HepG2 (cell line): ENCODE results near the gene ZNF507. TPM values are rescaled to one million over a fixed set of nuclear protein-coding genes. Genes with fewer than 3 reads are reported as not detected.

Experiments
- PRMT3 ChIP-seq: sonication (generic); formaldehyde crosslinking; IDR thresholded peaks from 2 replicates; pipeline ENCODE4 v1.8.1; 2022; ENCODE audit warnings: low read depth, mild to moderate bottlenecking, moderate library complexity, missing genetic modification reagents, borderline replicate concordance
- ZBTB40 ChIP-seq, 2 experiments: fragments of 450-650 bp in 1 of 2; sonication (generic) in 1 of 2; formaldehyde crosslinking in 1 of 2; IDR thresholded peaks; 2 replicates each; pipeline versions ENCODE4 v1.6.1 to v1.8.0; 2016 to 2022; ENCODE audit warnings: antibody characterized with exemption in 1 of 2, mild to moderate bottlenecking in 1 of 2, missing genetic modification reagents in 1 of 2
- ZNF766 ChIP-seq: sonication (generic); formaldehyde crosslinking; IDR thresholded peaks from 2 replicates; pipeline ENCODE4 v1.5.0; 2020; ENCODE audit warnings: missing genetic modification reagents, borderline replicate concordance
- polyA plus RNA-seq, 8 experiments: library from polyadenylated mRNA; depleted of rRNA in 3 of 8; stranded (reverse) in 7 of 8; unstranded in 1 of 8; fragments of >200 nt; fragmentation: Illumina TruSeq in 4 of 8; extraction: Trizol in 4 of 8; gene quantifications; 2 replicates each; pipeline versions ENCODE4 v1.2.1 to v1.2.3, GENCODE V29; 2011 to 2016; ENCODE audit warnings: low read depth in 4 of 8, missing spikeins in 1 of 8, mixed read lengths in 1 of 8; ENCODE audit not compliant: insufficient read depth in 1 of 8
- total RNA-seq, 5 experiments: library from RNA; depleted of rRNA; stranded (reverse); fragments of >200 nt; fragmentation: Illumina TruSeq; extraction: Trizol; gene quantifications; 2 replicates each; pipeline ENCODE4 v1.2.3, GENCODE V29; 2016; ENCODE audit warnings: low read depth in 1 of 5
- TF ChIP-seq, protein P1 (sequence below): sonication (generic); formaldehyde crosslinking; IDR thresholded peaks from 2 replicates; pipeline ENCODE4 v1.4.0; 2020; ENCODE audit warnings: missing genetic modification reagents, mild to moderate bottlenecking, borderline replicate concordance
- TF ChIP-seq, protein P2 (sequence below): sonication (generic); formaldehyde crosslinking; IDR thresholded peaks from 2 replicates; pipeline ENCODE4 v1.5.0; 2020; ENCODE audit warnings: mild to moderate bottlenecking, missing genetic modification reagents, borderline replicate concordance

The ZNF507 gene
- total and polyA plus RNA-seq, 2 of the 13 experiments (the other 11 are each of a cell fraction or from before 2014, with no cell fraction given), result 7.3 to 10.9 TPM

DNA sequence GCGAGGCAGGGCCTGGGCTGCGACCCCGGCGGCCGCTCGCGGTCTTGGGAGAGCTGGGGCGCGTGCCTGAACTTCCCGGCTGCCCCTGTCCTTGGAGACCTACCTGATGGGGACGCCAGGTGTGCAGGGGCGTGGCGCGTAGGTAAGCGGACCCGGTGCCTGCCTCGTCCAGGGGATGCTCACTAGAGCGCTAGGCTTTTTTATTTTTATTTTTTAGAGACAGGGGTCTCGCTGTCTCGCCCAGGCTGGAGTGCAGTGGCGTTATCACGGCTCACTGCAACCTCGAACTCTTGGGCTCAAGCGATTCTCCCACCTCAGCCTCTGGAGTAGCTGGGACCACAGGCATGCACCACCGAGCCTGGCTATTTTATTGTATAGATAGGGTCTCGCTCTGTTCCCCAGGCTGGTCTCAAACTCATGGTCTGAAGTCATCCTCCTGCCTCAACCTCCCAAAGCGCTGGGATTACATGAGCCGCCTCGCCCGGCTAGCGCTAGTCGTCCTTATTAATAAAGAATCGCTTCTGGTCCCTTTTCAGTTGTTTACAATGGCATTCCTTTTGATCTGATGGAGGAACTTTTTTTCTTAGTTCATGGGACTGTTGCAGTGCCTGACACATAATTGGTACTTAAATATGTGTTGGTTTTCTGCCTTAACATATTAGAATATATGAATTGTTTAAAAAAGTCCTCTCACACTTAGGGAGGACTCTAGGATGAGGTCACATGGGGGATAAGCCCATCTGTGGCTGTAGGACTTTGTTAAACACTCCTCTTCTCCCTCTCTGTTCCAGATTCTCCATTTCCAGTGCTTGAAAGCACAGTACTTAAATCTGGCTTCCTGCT is 61.0 kb downstream of the ZNF507 start (continued):
- TF ChIP-seq ZBTB40 (IDR thresholded peaks at IDR 0.05), result no peak
- TF ChIP-seq ZBTB40 (CRISPR knock-in tag; IDR thresholded peaks at IDR 0.05), result 0 out of 2 replicates have a peak, but pooled peaks have one; percentile 26
- TF ChIP-seq PRMT3 (CRISPR knock-in tag), result 0 out of 2 replicates have a peak, but pooled peaks have one; percentile 17
- TF ChIP-seq, protein P1, sequence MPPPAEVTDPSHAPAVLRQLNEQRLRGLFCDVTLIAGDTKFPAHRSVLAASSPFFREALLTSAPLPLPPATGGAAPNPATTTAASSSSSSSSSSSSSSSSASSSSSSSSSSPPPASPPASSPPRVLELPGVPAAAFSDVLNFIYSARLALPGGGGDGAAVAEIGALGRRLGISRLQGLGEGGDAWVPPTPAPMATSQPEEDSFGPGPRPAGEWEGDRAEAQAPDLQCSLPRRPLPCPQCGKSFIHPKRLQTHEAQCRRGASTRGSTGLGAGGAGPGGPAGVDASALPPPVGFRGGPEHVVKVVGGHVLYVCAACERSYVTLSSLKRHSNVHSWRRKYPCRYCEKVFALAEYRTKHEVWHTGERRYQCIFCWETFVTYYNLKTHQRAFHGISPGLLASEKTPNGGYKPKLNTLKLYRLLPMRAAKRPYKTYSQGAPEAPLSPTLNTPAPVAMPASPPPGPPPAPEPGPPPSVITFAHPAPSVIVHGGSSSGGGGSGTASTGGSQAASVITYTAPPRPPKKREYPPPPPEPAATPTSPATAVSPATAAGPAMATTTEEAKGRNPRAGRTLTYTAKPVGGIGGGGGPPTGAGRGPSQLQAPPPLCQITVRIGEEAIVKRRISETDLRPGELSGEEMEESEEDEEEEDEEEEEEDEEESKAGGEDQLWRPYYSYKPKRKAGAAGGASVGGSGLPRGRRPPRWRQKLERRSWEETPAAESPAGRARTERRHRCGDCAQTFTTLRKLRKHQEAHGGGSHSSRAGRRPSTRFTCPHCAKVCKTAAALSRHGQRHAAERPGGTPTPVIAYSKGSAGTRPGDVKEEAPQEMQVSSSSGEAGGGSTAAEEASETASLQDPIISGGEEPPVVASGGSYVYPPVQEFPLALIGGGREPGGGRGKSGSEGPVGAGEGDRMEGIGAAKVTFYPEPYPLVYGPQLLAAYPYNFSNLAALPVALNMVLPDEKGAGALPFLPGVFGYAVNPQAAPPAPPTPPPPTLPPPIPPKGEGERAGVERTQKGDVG, result 0 out of 2 replicates have a peak, but pooled peaks have one; percentile 25
- TF ChIP-seq, protein P2, sequence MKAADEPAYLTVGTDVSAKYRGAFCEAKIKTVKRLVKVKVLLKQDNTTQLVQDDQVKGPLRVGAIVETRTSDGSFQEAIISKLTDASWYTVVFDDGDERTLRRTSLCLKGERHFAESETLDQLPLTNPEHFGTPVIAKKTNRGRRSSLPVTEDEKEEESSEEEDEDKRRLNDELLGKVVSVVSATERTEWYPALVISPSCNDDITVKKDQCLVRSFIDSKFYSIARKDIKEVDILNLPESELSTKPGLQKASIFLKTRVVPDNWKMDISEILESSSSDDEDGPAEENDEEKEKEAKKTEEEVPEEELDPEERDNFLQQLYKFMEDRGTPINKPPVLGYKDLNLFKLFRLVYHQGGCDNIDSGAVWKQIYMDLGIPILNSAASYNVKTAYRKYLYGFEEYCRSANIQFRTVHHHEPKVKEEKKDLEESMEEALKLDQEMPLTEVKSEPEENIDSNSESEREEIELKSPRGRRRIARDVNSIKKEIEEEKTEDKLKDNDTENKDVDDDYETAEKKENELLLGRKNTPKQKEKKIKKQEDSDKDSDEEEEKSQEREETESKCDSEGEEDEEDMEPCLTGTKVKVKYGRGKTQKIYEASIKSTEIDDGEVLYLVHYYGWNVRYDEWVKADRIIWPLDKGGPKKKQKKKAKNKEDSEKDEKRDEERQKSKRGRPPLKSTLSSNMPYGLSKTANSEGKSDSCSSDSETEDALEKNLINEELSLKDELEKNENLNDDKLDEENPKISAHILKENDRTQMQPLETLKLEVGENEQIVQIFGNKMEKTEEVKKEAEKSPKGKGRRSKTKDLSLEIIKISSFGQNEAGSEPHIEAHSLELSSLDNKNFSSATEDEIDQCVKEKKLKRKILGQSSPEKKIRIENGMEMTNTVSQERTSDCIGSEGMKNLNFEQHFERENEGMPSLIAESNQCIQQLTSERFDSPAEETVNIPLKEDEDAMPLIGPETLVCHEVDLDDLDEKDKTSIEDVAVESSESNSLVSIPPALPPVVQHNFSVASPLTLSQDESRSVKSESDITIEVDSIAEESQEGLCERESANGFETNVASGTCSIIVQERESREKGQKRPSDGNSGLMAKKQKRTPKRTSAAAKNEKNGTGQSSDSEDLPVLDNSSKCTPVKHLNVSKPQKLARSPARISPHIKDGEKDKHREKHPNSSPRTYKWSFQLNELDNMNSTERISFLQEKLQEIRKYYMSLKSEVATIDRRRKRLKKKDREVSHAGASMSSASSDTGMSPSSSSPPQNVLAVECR, result no peak
- TF ChIP-seq ZNF766 (CRISPR knock-in tag), result 0 out of 2 replicates have a peak, but pooled peaks have one; percentile 5
